Fibroblast of lung (primary cell): Measurements from ENCODE around the gene SMIM17.

ENCODE experiments used
- EZH2 ChIP-seq: IDR thresholded peaks from 2 replicates; pipeline ENCODE4 v1.5.1; 2012; ENCODE audit warnings: low read length, control low read depth, mild to moderate bottlenecking; ENCODE audit errors: missing control alignments
- TF ChIP-seq, protein P1 (sequence below), 2 donors: IDR thresholded peaks in 1 of 2; conservative IDR thresholded peaks in 1 of 2; 1 replicate in 1 of 2; 2 replicates in 1 of 2; pipeline ENCODE4 v1.5.1; 2011 to 2012; ENCODE audit warnings: low read length in 2 of 2, control low read depth in 1 of 2, inconsistent platforms in 1 of 2, low read depth in 1 of 2, mild to moderate bottlenecking in 1 of 2

GRCh38 chr19:56608274-56608964 lies 34.5 kb upstream of the SMIM17 start:
- TF ChIP-seq EZH2, result no peak
- TF ChIP-seq, protein P1, sequence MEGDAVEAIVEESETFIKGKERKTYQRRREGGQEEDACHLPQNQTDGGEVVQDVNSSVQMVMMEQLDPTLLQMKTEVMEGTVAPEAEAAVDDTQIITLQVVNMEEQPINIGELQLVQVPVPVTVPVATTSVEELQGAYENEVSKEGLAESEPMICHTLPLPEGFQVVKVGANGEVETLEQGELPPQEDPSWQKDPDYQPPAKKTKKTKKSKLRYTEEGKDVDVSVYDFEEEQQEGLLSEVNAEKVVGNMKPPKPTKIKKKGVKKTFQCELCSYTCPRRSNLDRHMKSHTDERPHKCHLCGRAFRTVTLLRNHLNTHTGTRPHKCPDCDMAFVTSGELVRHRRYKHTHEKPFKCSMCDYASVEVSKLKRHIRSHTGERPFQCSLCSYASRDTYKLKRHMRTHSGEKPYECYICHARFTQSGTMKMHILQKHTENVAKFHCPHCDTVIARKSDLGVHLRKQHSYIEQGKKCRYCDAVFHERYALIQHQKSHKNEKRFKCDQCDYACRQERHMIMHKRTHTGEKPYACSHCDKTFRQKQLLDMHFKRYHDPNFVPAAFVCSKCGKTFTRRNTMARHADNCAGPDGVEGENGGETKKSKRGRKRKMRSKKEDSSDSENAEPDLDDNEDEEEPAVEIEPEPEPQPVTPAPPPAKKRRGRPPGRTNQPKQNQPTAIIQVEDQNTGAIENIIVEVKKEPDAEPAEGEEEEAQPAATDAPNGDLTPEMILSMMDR (conservative IDR thresholded peaks at IDR 0.05 in 1 of 2, IDR thresholded peaks at IDR 0.05 in 1 of 2; ENCODE audit: low read depth in 1 of 2, low read length in 2 of 2), result no peak
